Left lung (tissue), 14 donors: ENCODE results near the gene TBC1D8. TPM values are rescaled to one million over a fixed set of nuclear protein-coding genes. Genes with fewer than 3 reads are reported as not detected.
A peak's percentile ranks its signal among the peaks of the same experiment; 100 is the strongest.

Source experiments
- ATAC-seq: fragments of 200-7000 bp; cut with Tn5 transposase; one replicate; pipeline ENCODE4 v1.9.1; 2020; ENCODE audit warnings: moderate library complexity
- DNase-seq, 4 donors: peaks; one replicate each; pipeline ENCODE4 v3.0.0-alpha.2; 2013 to 2020
- H3K27ac ChIP-seq, 2 donors: fragments of 200-600 bp; sonication (generic) in 1 of 2; one replicate each; pipeline versions ENCODE4 v1.5.0 to v1.8.0; 2020 to 2021
- H3K27me3 ChIP-seq, 2 donors: fragments of 200-600 bp; sonication (generic) in 1 of 2; one replicate each; pipeline versions ENCODE4 v1.5.0 to v1.8.0; 2020 to 2021
- H3K36me3 ChIP-seq, 2 donors: fragments of 200-600 bp; sonication (generic) in 1 of 2; one replicate each; pipeline versions ENCODE4 v1.5.0 to v1.8.0; 2020 to 2021
- H3K4me1 ChIP-seq, 2 donors: fragments of 200-600 bp; one replicate each; pipeline ENCODE4 v1.8.0; 2021
- H3K4me3 ChIP-seq, 2 donors: fragments of 200-600 bp; sonication (generic) in 1 of 2; one replicate each; pipeline versions ENCODE4 v1.5.0 to v1.8.0; 2020 to 2021; ENCODE audit warnings: mild to moderate bottlenecking in 1 of 2
- H3K9me3 ChIP-seq, 2 donors: fragments of 200-600 bp; sonication (generic) in 1 of 2; one replicate each; pipeline versions ENCODE4 v1.5.0 to v1.8.0; 2020 to 2021
- intact Hi-C, 2 donors: fragments of 100-400 bp; cut with DNase I; formaldehyde crosslinking; loops; one replicate each; pipeline versions ENCODE4 v1.11.2 to v1.14.2; 2022
- long read RNA-seq, 12 donors: library from polyadenylated mRNA in 2 of 12; unstranded in 2 of 12; transcript quantifications; one replicate each; pipeline ENCODE4 v2.0.0 and lab custom pipeline, GENCODE V29; 2019 to 2026
- polyA plus RNA-seq, 6 donors: library from polyadenylated mRNA; unstranded; fragments of 120-200 nt; gene quantifications; one replicate each; pipeline ENCODE4 v1.2.1, GENCODE V29; 2013; ENCODE audit not compliant: insufficient read length in 6 of 6
- total RNA-seq, 2 donors: library from RNA; stranded (reverse); fragmentation: NEBNext Ultra II Directional; extraction: Animal tissue kit (Norgen Biotek cat#: 25700); gene quantifications; one replicate each; pipeline ENCODE4 v1.2.1, GENCODE V29; 2021
- TF ChIP-seq, protein P1 (sequence below), 2 donors: fragments of 200-600 bp; sonication (generic) in 1 of 2; IDR thresholded peaks; one replicate each; pipeline versions ENCODE4 v1.5.0 to v1.8.0; 2021; ENCODE audit warnings: antibody characterized with exemption in 2 of 2
- donor health status: DM: no; HTN: yes; CAD: no.
- donor health status: DM: no; HTN: no; CAD: no.

TBC1D8 gene
- total RNA-seq (10 to 100 TPM; 11.7 to 22.1 TPM), polyA plus RNA-seq (10 to 100 TPM; 23.2 to 36.5 (median 32.8) TPM)
- long read RNA-seq, donor 1 = 0 reads
- long read RNA-seq, donor 2, partial matches to known transcripts = 9 of 12 reads
- long read RNA-seq, donor 2, other reads (novel, unspliced or antisense) = 0 of 12 reads
- long read RNA-seq, donor 3 = 0 reads
- long read RNA-seq, donor 4, partial matches to known transcripts = 2 of 3 reads
- long read RNA-seq, donor 4, other reads (novel, unspliced or antisense) = 1 of 3 reads
- long read RNA-seq, donor 5, partial matches to known transcripts = 24 of 26 reads
- long read RNA-seq, donor 5, other reads (novel, unspliced or antisense) = 0 of 26 reads
- long read RNA-seq, donor 6, partial matches to known transcripts = 0 of 1 reads
- long read RNA-seq, donor 6, other reads (novel, unspliced or antisense) = 0 of 1 reads
- long read RNA-seq, donor 7, partial matches to known transcripts = 0 of 5 reads
- long read RNA-seq, donor 7, other reads (novel, unspliced or antisense) = 5 of 5 reads
- long read RNA-seq, donor 8, partial matches to known transcripts = 40 of 57 reads
- long read RNA-seq, donor 8, other reads (novel, unspliced or antisense) = 17 of 57 reads
- long read RNA-seq, donor 9 = 0 reads
- long read RNA-seq, donor 10, partial matches to known transcripts = 2 of 2 reads
- long read RNA-seq, donor 10, other reads (novel, unspliced or antisense) = 0 of 2 reads
- long read RNA-seq, donor 11 = 0 reads
- long read RNA-seq, donor 12 = 0 reads

DNA sequence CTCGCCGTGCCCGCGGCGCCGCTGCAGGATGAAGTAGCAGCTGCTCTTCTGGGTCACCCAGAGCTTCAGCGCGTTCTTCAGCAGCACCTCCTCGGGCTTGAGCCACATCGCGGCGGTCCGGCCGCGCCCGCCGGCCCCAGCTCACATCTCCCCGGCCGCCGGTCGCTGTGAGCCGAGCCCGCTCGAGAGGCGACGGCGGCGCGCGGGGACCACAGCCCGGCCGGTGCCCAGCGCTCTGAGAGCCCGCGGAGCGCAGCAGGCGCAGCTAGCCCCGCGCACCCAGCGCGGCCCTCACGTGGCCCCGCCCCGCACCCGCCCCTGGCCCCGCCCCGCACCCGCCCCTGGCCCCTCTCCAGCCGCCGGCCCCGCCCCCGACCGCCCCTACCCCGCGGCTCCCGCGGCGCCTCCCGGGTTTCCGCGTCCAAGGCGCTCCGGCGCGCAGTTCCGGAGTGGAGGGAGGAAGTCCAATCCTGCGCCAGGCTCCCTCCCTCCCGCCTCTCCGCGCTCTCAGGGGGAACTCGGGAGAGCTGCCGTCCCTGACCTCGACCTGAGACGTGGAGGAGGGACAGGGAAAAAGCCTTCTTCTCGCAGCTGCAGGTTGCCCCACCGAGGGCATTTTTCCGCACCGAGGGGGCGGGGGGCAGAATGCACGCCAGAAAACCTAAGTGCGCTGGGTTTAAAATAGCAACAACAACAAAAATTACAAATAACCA lies at the start of gene TBC1D8:
TSS of gene TBC1D8 (minus strand) at position 237 of the 713 bp plus-strand sequence. CDS start at position 108, 129 bp downstream.
- no peaks in the 10 kb centered on the region for H3K9me3 ChIP-seq
- peak; percentile 88 for ATAC-seq
- peak within 1 kb of the TSS; percentile 59 to 78 for H3K4me3 ChIP-seq
- no peaks in the 10 kb centered on the region for H3K36me3 ChIP-seq
- H3K27ac ChIP-seq = peak within 1 kb of the TSS; percentile 63 to 84
- peak; percentile 75 to 98 (median 92) for DNase-seq
- TF ChIP-seq, protein P1, sequence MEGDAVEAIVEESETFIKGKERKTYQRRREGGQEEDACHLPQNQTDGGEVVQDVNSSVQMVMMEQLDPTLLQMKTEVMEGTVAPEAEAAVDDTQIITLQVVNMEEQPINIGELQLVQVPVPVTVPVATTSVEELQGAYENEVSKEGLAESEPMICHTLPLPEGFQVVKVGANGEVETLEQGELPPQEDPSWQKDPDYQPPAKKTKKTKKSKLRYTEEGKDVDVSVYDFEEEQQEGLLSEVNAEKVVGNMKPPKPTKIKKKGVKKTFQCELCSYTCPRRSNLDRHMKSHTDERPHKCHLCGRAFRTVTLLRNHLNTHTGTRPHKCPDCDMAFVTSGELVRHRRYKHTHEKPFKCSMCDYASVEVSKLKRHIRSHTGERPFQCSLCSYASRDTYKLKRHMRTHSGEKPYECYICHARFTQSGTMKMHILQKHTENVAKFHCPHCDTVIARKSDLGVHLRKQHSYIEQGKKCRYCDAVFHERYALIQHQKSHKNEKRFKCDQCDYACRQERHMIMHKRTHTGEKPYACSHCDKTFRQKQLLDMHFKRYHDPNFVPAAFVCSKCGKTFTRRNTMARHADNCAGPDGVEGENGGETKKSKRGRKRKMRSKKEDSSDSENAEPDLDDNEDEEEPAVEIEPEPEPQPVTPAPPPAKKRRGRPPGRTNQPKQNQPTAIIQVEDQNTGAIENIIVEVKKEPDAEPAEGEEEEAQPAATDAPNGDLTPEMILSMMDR (IDR thresholded peaks at IDR 0.05) = no peak
- intact Hi-C loops = loop anchor here in 1 of 2 donors (10.0 kb wide), 1 partner anchor 117 kb away; no protein-coding TSS in a partner anchor
- peaks cover 8 to 56% of the 10 kb centered on the region in 2 donors for H3K4me1 ChIP-seq
- H3K27me3 ChIP-seq = no peaks in the 10 kb centered on the region

DNA sequence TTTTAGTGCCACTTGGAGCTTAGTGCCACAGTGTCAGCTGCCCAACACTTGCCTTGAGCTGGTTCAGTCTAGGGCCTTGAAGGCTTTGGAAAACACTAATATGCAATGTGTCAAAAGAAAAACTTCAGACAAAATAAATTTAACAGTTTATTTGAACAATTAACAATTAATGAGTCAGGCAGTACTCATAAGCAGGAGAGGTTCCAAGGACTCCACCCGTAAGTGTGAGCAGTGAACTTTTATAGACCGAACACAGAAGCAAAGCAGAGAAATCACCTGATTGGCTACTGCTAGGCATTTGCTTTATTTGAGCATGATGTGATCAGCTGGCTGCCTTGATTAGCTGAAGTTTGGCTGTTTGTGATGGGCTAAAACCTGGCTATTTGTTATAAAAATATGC lies 49.5 kb upstream of the TBC1D8 start:
- Histone ChIP-seq H3K4me3 (no peak overlapping the region), H3K27ac (no peak overlapping the region), H3K36me3 (no peaks in the 10 kb centered on the region), H3K4me1 (peaks cover 0 to 18% of the 10 kb centered on the region in 2 donors), H3K9me3 (no peaks in the 10 kb centered on the region), H3K27me3 (no peaks in the 10 kb centered on the region)
- peak; percentile 84 for ATAC-seq
- DNase-seq = no peak
- TF ChIP-seq, protein P1 (IDR thresholded peaks at IDR 0.05) = no peak
- intact Hi-C loops = loop anchor here in 1 of 2 donors (10.0 kb wide), 1 partner anchor 166 kb away; no protein-coding TSS in a partner anchor

DNA sequence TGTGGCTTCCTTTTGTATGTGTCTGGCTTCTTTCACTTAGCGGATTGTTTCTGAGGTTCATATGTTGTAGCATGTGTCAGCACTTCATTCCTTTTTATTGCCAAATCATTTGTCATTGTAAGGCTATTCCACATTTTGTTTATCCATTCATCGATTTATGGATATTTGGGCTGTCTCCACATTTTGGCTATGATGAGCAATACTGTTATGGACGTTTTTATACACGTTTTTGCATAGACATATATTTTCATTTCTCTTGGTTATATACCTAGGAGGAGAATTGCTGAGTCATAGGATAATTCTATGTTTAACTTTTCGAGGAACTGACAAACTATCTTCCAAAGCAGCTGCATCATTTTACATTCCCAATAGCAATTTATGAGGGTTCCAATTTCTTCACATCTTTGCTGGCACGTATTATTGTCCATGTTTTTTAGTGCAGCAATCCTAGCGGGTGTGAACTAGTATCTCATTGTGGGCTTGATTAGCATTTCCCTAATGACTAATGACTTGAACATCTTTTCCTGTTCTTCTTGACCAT lies 48.1 kb upstream of the TBC1D8 start:
- no peak for ATAC-seq
- intact Hi-C loops = no loop called here
- TF ChIP-seq, protein P1 (IDR thresholded peaks at IDR 0.05) = no peak
- H3K4me3 ChIP-seq = no peak overlapping the region
- no peak overlapping the region for H3K27ac ChIP-seq
- no peak for DNase-seq
- peaks cover 0 to 12% of the 10 kb centered on the region in 2 donors for H3K4me1 ChIP-seq
- no peaks in the 10 kb centered on the region for H3K27me3 ChIP-seq
- H3K9me3 ChIP-seq = no peaks in the 10 kb centered on the region
- no peaks in the 10 kb centered on the region for H3K36me3 ChIP-seq

DNA sequence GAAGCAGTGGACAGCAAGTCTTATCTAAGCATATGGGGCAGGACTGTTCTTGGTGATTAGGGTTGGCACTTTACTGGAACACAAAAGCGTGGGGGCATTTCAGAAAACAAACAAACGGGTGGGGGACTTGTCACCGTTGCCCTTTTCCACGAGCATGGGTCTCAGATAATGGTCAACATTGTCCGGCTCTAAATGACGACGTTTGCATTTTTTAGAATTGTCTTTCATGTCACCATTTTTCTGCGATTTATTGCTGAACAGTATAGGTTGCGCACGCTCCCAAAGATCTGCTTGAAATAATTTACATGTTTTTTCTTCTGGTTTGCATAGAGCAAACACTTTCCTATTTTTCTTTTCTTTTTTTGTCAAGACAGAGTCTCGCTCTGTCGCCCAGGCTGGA lies 46.6 kb upstream of the TBC1D8 start:
- ATAC-seq (no peak), DNase-seq (no peak)
- intact Hi-C loops = no loop called here
- no peaks in the 10 kb centered on the region for H3K36me3 ChIP-seq
- no peak overlapping the region for H3K27ac ChIP-seq
- H3K4me1 ChIP-seq = peaks cover 0 to 12% of the 10 kb centered on the region in 2 donors
- H3K9me3 ChIP-seq = no peaks in the 10 kb centered on the region
- H3K27me3 ChIP-seq = no peaks in the 10 kb centered on the region
- TF ChIP-seq, protein P1 (IDR thresholded peaks at IDR 0.05) = no peak
- H3K4me3 ChIP-seq = no peak overlapping the region
